Neural cell (in vitro differentiated cells): Measurements from ENCODE around the gene SORL1-AS1.

Source experiments
- CTCF ChIP-seq: fragments of 450-650 bp; IDR thresholded peaks from 2 replicates; pipeline ENCODE4 v1.5.1; 2014; ENCODE audit warnings: antibody characterized with exemption, mild to moderate bottlenecking, moderate library complexity; ENCODE audit not compliant: poor library complexity, severe bottlenecking
- EZH2 ChIP-seq: fragments of 200-600, 300-800 bp; shearing (Covaris generic), sonication (generic); IDR thresholded peaks from 2 replicates; pipeline ENCODE4 v1.6.1; 2014; ENCODE audit warnings: antibody characterized with exemption, low read length, borderline replicate concordance, mild to moderate bottlenecking; ENCODE audit not compliant: insufficient read depth, poor library complexity, severe bottlenecking
- POLR2AphosphoS5 ChIP-seq: IDR thresholded peaks from 2 replicates; pipeline ENCODE4 v1.6.1; 2012
- SMC3 ChIP-seq: fragments of 450-650 bp; conservative IDR thresholded peaks from 2 replicates; pipeline ENCODE4 v1.6.1; 2014; ENCODE audit warnings: antibody characterized with exemption, mild to moderate bottlenecking, moderate library complexity; ENCODE audit not compliant: poor library complexity

- TF ChIP-seq EZH2 (no peak), POLR2AphosphoS5 (no peak), CTCF (no peak), SMC3 (no peak)
Measured at GRCh38 chr11:121449626-121450025, 3.1 kb downstream of the SORL1-AS1 start.
